Measurements from ENCODE around the gene SLC4A2.

The SLC4A2 gene

GRCh38 chr7:151095123-151095797 lies 35.9 kb downstream of the SLC4A2 start (continued):
- no peak for TF ChIP-seq KLF9 (tag by site-specific recombination; IDR thresholded peaks at IDR 0.05; ENCODE audit: low read depth)
- TF ChIP-seq PRDM10 (tag by site-specific recombination; IDR thresholded peaks at IDR 0.05) = peak; percentile 27; the same call in 1 of the 2 replicates
- TF ChIP-seq ZNF433 (tag by site-specific recombination; IDR thresholded peaks at IDR 0.05; ENCODE audit: low read depth) = no peak
- TF ChIP-seq ZNF623 (tag by site-specific recombination; IDR thresholded peaks at IDR 0.05) = no peak

- H3K4me1 ChIP-seq (ENCODE audit: control insufficient read depth, insufficient read depth, low read length) = no peaks in the 10 kb centered on the region
- peaks cover 0 to 40% of the 10 kb centered on the region in 2 experiments; a peak in 2 of 3 replicates for H3K36me3 ChIP-seq (ENCODE audit: control insufficient read depth in 2 of 2, insufficient read depth in 1 of 2, low read length in 2 of 2)
- no peaks in the 10 kb centered on the region for H3K9me3 ChIP-seq (ENCODE audit: control insufficient read depth, insufficient read depth, low read depth, low read length)
- no peak overlapping the region for H3K4me3 ChIP-seq (ENCODE audit: low read depth, low read length)
- ChIA-PET CTCF (interaction anchor here (0.5 to 2.7 kb wide), 4 partner anchors 15 to 219 kb away, joined by 3 to 10 read pairs (median 4); no protein-coding TSS in a partner anchor), POLR2A (no interaction called here)
- no peak overlapping the region for H3K27ac ChIP-seq (ENCODE audit: extremely low read depth, low read depth, low read length)
- TF ChIP-seq PRDM2 (tag by site-specific recombination; IDR thresholded peaks at IDR 0.05; ENCODE audit: borderline replicate concordance) (no peak), ZBTB11 (tag by site-specific recombination; conservative IDR thresholded peaks at IDR 0.05; ENCODE audit: low read depth) (no peak), ZXDB (tag by site-specific recombination; IDR thresholded peaks at IDR 0.05) (no peak), MEIS1 (CRISPR knock-in tag; IDR thresholded peaks at IDR 0.05; ENCODE audit: borderline replicate concordance) (no peak), ZNF423 (tag by site-specific recombination; IDR thresholded peaks at IDR 0.05) (no peak)
Measured at GRCh38 chr7:151095828-151096475, 36.6 kb downstream of the SLC4A2 start.
